HG02623 (cell line): ENCODE data around the gene ANO3.
"Not testable (repeated sequence)": the region's sequence is repeated elsewhere in the genome, so short reads cannot be mapped to it uniquely, and the experiment has no call there.

Experiments
- ATAC-seq: cut with Tn5 transposase; IDR thresholded peaks from one replicate; pipeline ENCODE4 v1.9.1; 2021; ENCODE audit warnings: moderate library complexity; ENCODE audit not compliant: unreplicated experiment

Gene ANO3

GRCh38 chr11:26331911-26332571 lies at the start of gene ANO3:
TSS of gene ANO3 (plus strand) at chr11:26332130. CDS start at chr11:26332276, 146 bp downstream.
- ATAC-seq = peak; percentile 85

- ATAC-seq = no peak
Measured at GRCh38 chr11:26283852-26284408, 48.0 kb upstream of the ANO3 start.

DNA sequence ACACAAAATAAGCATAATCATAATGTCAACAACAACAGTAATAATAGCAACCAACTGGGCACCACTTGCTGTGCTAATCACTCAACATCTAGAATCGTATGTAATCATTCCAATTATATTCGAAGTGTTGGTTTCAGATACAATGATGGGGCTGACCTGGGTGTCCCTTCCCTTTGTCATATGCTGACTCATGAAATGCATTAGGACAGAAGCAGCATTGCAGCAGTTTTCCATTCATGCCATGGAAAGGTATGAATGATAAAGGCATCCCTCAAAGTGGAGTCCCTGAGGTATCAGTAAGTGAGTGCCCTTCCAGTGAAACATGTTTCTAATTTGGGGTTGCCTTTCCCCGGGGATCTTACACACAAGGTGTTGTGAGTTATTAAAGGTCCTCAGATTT lies 46.3 kb upstream of the ANO3 start:
- no peak for ATAC-seq

- peak; percentile 70 for ATAC-seq
Measured at GRCh38 chr11:26286472-26287066, 45.4 kb upstream of the ANO3 start.

DNA sequence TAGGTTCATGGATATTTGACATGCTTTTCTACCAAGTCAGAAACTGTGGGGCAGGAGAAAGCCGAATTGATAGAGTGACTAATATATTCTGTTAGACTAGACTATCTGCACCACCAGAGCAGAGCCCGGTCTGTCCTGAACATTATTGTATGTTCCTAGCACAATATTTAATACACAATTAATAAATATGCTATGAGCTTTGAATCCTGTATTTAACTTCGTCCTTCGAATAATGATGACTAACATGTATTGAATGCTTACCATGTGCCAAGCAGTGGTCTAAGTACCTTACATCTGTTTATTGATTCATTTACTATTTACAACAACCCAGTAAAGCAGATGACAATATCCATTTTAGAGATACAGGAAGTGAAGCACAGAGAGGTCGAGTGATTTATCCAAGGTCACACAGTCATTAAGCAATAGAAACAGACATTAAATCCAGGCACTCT lies 44.8 kb upstream of the ANO3 start:
- no peak for ATAC-seq

DNA sequence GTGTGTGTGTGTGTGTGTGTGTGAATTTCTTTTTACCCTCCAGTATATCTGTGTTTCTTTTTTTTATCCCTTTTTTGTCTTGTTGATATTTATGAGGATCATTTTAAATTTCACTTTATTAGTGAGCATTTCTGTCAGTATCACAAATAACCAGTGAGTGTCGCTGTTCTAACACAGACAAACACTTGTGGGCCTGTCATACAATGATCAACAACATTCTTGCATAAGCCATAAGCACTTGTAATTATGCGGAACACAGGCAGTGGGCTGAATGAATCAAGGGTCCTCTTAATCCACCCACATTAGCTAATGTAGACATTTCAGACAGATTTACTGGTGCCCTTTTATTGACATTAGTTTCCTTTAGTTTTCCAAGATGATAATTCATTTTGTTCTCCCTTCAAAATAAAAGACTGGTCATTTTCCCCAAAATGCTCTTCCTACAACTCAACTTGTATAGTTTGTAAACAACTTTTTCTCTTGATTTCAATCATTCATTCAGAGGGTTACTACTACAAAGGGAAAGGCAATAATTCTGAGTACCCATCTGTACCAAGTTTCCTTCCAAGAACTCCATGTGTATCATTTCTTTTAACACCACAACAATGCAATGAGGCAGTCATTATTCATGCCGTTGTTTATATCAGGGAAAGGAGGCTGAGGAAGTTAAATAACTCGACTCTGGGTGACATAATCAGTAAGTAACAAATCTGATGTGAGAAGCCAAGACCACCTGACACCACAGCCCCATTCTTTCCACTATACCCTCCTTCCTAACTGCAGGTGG lies 34.5 kb upstream of the ANO3 start:
- ATAC-seq = peak; percentile 75

GRCh38 chr11:26316372-26316771 lies 15.6 kb upstream of the ANO3 start:
- not testable (repeated sequence) for ATAC-seq

DNA sequence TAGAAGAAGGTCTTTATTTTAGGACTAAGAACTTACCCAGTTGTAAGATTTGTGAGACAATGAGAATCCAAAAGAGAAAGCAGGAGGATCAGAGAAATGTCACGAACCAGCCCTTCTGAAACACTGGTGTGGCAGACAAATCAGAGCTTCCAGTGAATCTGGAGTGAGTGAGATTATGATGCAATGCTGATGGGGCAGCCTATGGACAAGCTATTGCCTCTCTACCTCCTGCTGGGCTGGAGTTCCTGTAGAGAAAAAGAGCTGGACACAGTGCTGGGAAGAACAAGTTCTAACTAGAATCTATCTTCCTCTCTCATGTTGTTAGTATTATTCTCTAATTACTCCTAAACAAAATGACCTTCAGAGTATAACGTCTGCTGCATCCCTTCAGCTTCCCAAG lies 12.0 kb upstream of the ANO3 start:
- ATAC-seq = no peak

GRCh38 chr11:26321516-26321915 lies 10.4 kb upstream of the ANO3 start:
- no peak for ATAC-seq

- no peak for ATAC-seq
Measured at GRCh38 chr11:26322335-26323067, 9.4 kb upstream of the ANO3 start.

GRCh38 chr11:26323837-26324236 lies 8.1 kb upstream of the ANO3 start:
- no peak for ATAC-seq

DNA sequence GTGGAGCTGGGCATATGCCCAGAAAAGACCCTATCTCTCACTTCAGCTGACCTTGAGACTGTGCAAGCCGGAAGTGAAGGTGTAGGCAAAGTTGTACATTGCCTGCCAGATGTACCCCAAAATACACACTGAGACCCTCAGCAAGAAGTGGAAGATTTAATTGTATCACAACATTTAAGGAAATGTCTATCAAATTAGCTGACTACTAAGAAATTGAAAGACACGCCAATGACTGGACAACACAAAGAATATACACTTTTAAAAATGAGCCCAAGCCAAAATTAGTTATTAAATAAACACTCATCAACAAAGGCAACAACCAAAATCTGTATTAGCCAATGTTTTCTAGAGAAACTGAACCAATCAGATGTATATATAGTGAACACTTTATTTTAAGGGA lies 7.7 kb upstream of the ANO3 start:
- ATAC-seq = no peak

DNA sequence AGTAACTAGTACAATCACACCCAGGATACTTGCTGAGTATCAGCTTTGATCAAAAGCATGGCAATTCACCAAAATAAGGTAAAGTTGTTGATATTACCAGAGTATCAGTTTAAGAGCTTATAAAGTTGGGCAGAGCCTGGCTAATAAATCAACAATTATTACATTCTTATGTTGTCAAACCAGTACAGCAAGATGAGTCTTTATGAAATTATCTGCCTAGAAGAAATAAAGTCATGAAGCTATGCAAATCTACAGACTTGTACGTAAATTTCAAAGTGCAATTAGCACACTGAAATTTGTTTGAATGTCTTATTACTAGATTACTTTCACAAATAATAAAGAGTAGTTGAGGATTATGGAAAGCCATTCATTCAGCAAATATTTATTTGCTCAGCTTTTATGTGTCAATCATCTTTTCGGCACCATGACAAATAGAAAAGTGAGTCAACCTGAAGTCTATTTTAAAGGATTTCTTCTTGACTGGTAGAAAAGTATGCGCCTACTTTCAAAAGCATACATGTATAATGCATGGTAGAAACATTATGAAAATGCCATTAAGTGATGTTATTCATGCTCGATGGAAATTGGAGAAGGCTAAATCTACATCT lies 5.0 kb upstream of the ANO3 start:
- no peak for ATAC-seq

DNA sequence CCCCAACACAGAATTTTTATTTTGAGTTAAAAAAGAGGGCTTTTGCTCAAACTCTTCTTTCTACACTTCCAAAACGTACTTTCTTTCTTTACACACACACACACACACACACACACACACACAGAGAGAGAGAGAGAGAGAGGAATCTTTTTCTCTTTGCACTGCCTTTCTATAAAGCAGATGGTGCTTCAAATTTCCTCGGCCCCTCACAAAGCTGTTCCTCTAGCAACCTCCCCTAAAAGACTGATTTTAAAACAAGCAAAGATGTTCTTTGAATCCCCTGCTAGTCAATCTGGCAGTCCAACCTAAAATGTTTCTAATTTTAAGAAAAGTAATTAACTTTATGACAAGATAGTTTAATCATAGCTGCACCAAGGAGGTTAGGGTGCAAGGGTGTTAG lies 2.7 kb upstream of the ANO3 start:
- ATAC-seq = no peak

DNA sequence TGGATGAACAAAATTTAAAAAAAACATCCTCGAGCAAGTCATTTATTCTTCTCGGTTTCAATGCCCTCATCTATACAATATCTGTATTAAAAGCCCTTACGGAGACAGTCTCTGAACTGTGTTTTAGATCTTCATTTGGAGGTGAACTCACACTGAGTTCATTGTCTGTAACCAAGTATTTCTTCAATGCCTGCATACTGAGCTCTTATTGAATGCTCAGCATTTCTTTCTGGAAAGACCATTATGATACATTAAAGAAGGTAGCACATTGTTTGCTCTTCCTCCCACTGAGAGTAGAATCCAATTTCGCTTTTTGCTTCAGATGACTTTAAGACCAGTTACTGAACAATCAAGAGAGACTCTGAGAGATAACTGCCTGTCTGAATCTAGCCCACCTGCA lies 1.7 kb upstream of the ANO3 start:
- no peak for ATAC-seq

DNA sequence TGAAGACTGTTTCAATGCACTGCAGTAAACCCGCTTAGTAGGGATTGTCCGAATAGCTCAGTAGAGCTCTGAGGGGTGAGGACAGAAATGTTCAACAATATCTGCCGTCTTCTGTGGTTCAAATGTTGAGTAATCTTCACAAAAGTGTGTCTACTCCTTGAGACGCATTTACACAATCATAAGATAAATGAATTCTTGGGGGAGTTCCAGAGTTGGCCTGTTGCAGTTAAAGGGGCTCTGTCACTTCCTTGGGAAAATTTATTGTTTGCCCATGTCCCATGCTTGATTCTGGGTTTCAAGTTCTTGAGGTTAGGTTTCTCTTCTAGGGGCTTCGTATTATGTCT lies 614 bp downstream of the ANO3 start:
- no peak for ATAC-seq

DNA sequence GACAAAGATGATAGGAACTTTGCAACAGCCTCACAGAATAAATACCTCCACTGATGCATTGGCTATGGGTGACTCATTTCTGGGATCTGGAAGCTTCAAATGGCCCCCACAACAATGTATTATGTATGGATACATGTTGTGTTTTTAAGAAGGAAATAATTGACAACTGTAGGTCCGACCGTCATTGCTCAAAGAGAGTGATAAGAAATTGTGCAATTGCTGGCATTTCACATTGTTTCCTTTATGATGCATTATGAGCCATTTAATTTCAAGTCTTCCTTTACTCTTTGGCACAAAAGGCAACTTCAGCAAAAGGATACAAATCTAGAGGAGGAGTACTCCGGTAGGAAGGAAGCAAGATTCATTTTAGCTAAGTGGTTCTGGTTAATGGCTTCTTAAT lies 2.0 kb downstream of the ANO3 start:
- ATAC-seq = no peak

DNA sequence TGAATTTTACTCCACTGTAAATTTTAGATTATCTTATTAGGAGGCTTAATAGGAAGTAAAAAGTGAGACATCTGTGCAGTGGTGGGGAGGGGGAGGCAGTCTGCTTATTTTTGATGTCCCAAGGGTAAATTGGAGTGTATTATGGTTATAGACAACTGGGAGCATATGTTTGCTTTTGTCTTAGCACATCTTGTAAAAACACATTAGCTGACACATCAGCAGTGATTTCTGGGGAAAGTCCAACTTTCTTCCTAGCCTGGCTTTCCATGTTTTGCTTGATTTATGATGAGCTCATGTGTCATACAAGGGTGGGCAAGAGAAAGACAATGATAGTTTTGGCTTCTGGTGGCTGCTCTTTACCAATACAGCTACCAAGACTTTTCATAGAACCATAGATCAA lies 4.0 kb downstream of the ANO3 start:
- ATAC-seq = no peak

DNA sequence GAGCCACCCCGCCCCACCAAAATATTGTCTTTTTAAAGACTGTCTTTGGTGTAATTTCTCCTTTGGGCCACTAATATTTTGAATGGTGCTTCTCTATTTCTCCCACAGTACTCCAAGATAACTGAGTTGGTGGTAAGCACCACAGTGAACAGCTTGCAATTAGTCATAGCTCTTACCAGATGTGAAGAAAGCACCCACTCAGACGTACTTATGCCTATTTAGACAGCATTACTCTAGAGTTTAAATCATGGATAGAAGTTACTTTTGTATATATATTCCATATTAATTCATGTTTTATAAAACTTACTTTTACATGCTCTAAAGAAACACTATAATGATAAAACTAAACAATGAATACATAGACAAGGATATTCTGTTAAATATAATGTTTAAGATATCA lies 12.7 kb downstream of the ANO3 start:
- ATAC-seq = no peak

DNA sequence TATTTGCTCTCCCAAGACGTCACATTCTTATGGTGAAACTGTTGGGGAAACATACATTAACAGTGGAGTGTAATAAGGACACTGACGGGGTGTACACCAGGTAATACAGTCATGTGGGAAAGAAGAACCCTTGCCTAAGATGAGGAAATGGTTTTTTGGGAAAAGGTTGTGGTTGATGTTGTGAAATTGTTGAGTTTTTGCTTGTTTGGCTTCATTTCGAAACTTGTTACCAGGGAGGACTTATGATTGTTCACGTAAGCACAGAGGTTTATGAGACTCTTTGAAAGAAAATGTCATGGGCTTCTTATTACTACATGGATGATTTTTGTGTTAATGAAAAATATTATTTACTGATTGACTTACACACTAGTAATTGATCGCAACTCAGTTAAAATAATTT lies 16.8 kb downstream of the ANO3 start:
- ATAC-seq = no peak

- ATAC-seq = no peak
Measured at GRCh38 chr11:26350002-26350401, 18.1 kb downstream of the ANO3 start.
